Kidney epithelial cell (primary cell): ENCODE data around the gene SLC25A30. TPM values are rescaled to one million over a fixed set of nuclear protein-coding genes. Genes with fewer than 3 reads are reported as not detected.
"Not testable (repeated sequence)": the region's sequence is repeated elsewhere in the genome, so short reads cannot be mapped to it uniquely, and the experiment has no call there.

Experiments
- DNase-seq: peaks from one replicate; pipeline ENCODE4 v3.0.0-alpha.2; 2010; ENCODE audit warnings: low read depth
- H3K27me3 ChIP-seq: 2 replicates; pipeline ENCODE4 v1.6.0; 2011; ENCODE audit warnings: low read length; ENCODE audit not compliant: control insufficient read depth, insufficient read depth
- H3K36me3 ChIP-seq: 2 replicates; pipeline ENCODE4 v1.5.1; 2011; ENCODE audit warnings: low read length; ENCODE audit not compliant: control insufficient read depth, insufficient read depth
- H3K4me3 ChIP-seq: 2 replicates; pipeline ENCODE4 v1.5.1; 2011; ENCODE audit warnings: low read depth, mild to moderate bottlenecking, control low read depth, low read length
- total RNA-seq: library from RNA; depleted of rRNA; stranded (reverse); fragments of >200 nt; gene quantifications from 2 replicates; pipeline ENCODE4 v1.2.3, GENCODE V29; 2015
- TF ChIP-seq, protein P1 (sequence below): IDR thresholded peaks from 2 replicates; pipeline ENCODE4 v1.5.1; 2011; ENCODE audit warnings: mild to moderate bottlenecking, moderate library complexity, low read length, control low read depth, inconsistent platforms; ENCODE audit not compliant: insufficient read depth, poor library complexity, severe bottlenecking

Gene SLC25A30
- total RNA-seq, 1 donor from 2014 or later = 9.7 TPM

DNA sequence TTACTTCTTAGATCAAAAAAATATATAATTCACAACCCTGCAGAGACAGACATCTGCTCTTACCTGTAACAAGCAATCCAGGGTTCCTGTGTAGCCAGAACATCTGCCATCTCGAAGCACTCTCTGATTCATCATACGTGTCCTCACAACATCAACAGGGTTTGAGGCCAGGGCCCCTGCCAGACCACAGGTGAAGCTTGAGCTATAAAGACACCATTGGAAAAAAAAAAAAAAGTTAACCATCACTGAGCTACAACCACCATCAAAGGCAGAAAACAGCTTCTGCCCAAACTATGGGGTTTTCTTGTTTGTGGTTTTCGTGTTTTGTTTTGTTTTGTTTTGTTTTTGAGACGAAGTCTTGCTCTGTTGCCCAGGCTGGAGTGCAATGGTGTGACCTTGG lies 19.3 kb downstream of the SLC25A30 start:
- H3K36me3 ChIP-seq = peaks cover 4% of the 10 kb centered on the region
- no peak overlapping the region for H3K4me3 ChIP-seq
- TF ChIP-seq, protein P1, sequence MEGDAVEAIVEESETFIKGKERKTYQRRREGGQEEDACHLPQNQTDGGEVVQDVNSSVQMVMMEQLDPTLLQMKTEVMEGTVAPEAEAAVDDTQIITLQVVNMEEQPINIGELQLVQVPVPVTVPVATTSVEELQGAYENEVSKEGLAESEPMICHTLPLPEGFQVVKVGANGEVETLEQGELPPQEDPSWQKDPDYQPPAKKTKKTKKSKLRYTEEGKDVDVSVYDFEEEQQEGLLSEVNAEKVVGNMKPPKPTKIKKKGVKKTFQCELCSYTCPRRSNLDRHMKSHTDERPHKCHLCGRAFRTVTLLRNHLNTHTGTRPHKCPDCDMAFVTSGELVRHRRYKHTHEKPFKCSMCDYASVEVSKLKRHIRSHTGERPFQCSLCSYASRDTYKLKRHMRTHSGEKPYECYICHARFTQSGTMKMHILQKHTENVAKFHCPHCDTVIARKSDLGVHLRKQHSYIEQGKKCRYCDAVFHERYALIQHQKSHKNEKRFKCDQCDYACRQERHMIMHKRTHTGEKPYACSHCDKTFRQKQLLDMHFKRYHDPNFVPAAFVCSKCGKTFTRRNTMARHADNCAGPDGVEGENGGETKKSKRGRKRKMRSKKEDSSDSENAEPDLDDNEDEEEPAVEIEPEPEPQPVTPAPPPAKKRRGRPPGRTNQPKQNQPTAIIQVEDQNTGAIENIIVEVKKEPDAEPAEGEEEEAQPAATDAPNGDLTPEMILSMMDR = no peak
- no peaks in the 10 kb centered on the region for H3K27me3 ChIP-seq
- no peak for DNase-seq

DNA sequence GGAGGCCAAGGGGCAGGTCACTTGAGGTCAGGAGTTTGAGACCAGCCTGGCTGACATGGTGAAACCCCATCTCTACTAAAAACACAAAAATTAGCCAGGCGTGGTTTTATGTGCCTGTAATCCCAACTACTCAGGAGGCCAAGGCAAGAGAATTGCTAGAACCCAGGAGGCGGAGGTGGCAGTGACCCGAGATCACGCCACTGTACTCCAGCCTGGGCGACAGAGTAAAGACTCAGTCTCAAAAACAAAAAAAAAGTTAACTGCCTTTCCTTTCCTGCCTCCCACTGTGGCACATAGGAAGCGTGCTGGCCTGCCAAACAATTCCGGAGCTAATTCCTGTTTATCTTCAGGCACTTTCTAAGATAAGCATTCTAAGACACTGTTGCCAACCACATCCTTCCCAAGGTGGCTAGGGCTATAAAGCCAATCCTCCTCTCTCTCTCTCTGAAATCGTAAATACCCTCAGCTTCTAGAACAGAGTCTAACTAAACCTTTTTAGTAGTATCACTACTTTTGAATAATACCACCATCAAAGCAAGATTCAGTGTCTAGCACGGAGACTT lies 21.6 kb downstream of the SLC25A30 start:
- DNase-seq = no peak
- TF ChIP-seq, protein P1 = no peak
- Histone ChIP-seq H3K27me3 (no peaks in the 10 kb centered on the region), H3K36me3 (peaks cover 4% of the 10 kb centered on the region), H3K4me3 (no peak overlapping the region)

DNA sequence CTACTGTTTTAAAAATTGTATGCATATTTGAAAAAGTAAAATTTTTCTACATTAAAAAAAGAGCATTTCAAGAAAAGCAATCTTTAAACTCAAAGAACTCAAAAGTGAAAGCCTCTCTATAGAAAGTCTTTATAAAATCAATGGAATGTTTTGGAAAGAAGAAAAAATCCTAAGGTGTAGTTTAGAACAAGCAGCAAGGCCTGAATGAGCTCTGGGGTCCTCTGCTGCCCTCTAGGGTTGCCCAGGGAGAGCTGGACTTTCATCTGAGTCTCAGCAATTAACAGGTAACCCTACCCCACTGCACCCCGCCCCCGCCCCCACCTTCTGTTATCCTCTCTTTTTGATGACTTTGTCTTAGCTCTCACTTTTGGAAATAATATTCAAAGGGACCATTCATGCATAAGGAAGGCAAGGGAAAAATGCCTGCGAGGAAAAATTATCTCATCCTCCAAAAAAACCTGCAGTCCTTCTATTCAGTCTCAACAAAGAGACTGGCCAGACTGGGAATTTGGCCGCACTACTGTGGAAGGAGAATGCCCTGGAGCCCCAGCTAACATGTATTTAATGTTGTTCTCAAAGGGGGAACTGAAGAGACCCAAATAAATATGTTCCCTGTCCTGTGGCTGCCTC lies 24.1 kb downstream of the SLC25A30 start:
- Histone ChIP-seq H3K27me3 (no peaks in the 10 kb centered on the region), H3K4me3 (no peak overlapping the region), H3K36me3 (peaks cover 4% of the 10 kb centered on the region)
- TF ChIP-seq, protein P1 = peak; percentile 89
- peak; percentile 29 for DNase-seq

DNA sequence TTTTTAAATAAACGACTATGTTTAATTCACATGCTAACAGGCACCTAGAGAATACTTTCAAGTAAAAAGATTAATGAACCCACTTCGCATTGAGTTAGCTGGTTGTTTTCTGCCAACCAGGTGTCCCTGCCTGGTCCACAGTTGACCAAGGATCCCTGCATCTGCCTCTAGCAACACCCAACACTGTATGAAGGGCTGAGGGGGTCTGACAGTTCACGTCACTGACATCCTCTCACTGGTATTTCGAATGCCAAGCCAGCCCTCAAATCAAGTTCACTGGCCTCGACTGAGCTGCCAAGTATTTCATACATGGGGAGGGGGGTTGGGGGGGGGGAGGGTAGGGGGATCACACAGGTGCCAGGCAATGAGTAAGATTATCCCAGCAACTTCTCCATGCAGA lies 25.4 kb downstream of the SLC25A30 start:
- DNase-seq = no peak
- H3K27me3 ChIP-seq = no peaks in the 10 kb centered on the region
- TF ChIP-seq, protein P1 = no peak
- H3K4me3 ChIP-seq = no peak overlapping the region
- H3K36me3 ChIP-seq = peaks cover 4% of the 10 kb centered on the region

DNA sequence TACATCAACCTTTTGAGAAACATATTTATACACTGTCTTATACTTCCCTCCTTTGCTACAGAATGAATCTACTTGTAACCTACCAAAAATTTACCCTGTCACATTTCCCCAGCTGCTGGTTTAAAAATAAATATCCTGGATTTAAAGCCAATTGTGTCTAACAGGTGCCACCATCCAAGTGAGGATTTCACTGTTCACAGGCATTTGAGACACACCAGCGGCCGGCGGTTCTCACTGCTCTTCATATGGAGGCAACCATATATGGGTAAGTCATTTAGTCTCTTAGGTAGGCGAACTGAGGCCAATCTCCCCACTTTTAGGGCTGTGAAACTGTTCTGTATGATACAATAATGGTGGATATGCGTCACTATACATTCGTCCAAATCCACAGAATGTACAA lies 26.2 kb downstream of the SLC25A30 start:
- H3K36me3 ChIP-seq = peaks cover 4% of the 10 kb centered on the region
- no peaks in the 10 kb centered on the region for H3K27me3 ChIP-seq
- DNase-seq = no peak
- no peak overlapping the region for H3K4me3 ChIP-seq
- TF ChIP-seq, protein P1 = no peak

DNA sequence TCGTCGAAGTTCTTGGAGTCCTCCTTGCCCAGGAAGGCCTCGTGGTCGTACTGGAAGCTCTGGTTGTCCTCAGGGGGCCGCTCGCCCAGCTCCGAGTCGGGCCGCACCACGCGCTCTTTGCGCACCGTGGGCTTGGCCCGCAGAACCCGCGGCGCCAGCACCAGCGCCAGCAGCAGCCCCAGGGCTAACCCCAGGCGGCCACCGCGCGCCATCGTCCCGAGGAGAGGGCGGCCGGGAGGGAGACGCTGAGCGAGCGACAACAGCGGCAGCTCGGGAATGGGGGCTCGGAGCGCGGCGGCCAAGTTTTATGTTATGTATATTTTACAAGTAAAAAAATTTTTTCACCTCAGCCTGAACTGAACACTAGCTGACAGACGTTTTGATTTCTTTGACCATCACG lies 27.0 kb downstream of the SLC25A30 start:
- H3K36me3 ChIP-seq, H3K27me3 ChIP-seq, DNase-seq, H3K4me3 ChIP-seq: not testable (repeated sequence)

DNA sequence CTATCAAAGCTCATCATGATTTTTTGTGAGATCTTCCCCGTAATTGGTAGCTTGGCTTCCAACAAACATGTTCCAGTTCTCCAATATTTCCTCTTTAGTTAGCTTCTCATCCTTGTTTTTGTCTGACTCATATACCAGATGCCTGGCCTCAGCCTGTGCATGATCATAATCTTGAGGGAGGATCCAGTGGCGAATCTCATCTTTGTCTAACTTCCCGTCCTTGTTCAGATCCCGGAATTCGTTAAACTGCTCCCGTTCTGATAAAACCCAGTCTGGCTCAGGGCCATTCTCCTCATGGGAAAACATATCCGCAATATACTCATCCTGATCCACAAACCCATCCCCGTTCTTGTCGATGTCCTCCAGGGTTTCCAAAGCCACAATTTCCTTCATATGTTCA lies 27.8 kb downstream of the SLC25A30 start:
- not testable (repeated sequence) for H3K27me3 ChIP-seq, DNase-seq, H3K4me3 ChIP-seq, H3K36me3 ChIP-seq
